Ovary (tissue), 3 donors: ENCODE data around the gene BAIAP2L2.

ENCODE experiments used
- POLR2A ChIP-seq: fragments of 450-650 bp; IDR thresholded peaks from one replicate; pipeline ENCODE4 v1.6.1; 2017; ENCODE audit warnings: antibody characterized with exemption, mild to moderate bottlenecking, moderate library complexity
- TF ChIP-seq, protein P1 (sequence below), 3 donors: fragments of 450-650 bp in 2 of 3; fragments of 200-600 bp in 1 of 3; IDR thresholded peaks; one replicate each; pipeline versions ENCODE4 v1.5.1 to v1.8.0; 2016 to 2022; ENCODE audit warnings: antibody characterized with exemption in 3 of 3, mild to moderate bottlenecking in 1 of 3
- donor health status: DM: no; HTN: no; CAD: no.

DNA sequence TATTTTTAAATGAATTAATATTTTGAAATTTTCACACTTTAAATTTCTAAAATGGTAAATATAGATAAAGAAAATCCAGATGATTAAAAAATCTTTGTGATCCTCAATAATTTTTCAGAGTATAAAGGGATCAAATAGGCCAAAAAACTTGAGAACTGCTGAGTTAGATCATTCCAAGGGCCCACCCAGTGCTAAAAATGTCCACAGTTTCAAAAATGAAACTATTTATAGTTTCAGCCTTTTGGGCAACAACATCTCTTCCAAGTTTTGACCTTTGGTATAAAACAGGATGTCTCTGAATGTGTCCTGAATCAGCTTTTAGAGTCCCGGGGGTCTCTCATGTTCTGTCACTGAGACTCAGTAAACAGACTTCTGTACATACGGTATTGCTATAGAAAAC is 20.9 kb upstream of the BAIAP2L2 start:
- TF ChIP-seq, protein P1, sequence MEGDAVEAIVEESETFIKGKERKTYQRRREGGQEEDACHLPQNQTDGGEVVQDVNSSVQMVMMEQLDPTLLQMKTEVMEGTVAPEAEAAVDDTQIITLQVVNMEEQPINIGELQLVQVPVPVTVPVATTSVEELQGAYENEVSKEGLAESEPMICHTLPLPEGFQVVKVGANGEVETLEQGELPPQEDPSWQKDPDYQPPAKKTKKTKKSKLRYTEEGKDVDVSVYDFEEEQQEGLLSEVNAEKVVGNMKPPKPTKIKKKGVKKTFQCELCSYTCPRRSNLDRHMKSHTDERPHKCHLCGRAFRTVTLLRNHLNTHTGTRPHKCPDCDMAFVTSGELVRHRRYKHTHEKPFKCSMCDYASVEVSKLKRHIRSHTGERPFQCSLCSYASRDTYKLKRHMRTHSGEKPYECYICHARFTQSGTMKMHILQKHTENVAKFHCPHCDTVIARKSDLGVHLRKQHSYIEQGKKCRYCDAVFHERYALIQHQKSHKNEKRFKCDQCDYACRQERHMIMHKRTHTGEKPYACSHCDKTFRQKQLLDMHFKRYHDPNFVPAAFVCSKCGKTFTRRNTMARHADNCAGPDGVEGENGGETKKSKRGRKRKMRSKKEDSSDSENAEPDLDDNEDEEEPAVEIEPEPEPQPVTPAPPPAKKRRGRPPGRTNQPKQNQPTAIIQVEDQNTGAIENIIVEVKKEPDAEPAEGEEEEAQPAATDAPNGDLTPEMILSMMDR (IDR thresholded peaks at IDR 0.05) = no peak
- no peak for TF ChIP-seq POLR2A
